Nephron (organoid): Measurements from ENCODE around the gene UBR4.

Experiments used
- H3K27ac Mint-ChIP-seq, 3 experiments: 2 replicates each; pipeline ENCODE4 v1.8.0; 2020; ENCODE audit warnings: mixed read lengths in 3 of 3, mild to moderate bottlenecking in 2 of 3, moderate library complexity in 1 of 3
- H3K27me3 Mint-ChIP-seq: 2 replicates; pipeline ENCODE4 v1.8.0; 2021; ENCODE audit warnings: low read depth, mild to moderate bottlenecking, moderate library complexity, mixed read lengths
- H3K36me3 Mint-ChIP-seq: 2 replicates; pipeline ENCODE4 v1.8.0; 2020; ENCODE audit warnings: low read depth, mixed read lengths
- H3K4me1 Mint-ChIP-seq: 2 replicates; pipeline ENCODE4 v1.8.0; 2020; ENCODE audit warnings: mixed read lengths
- H3K4me3 Mint-ChIP-seq, 3 experiments: 2 replicates each; pipeline ENCODE4 v1.8.0; 2020; ENCODE audit warnings: mild to moderate bottlenecking in 3 of 3, mixed read lengths in 3 of 3, moderate library complexity in 2 of 3
- H3K9me3 Mint-ChIP-seq: 2 replicates; pipeline ENCODE4 v1.8.0; 2020; ENCODE audit warnings: mixed read lengths
- CTCF ChIP-seq, 3 experiments: fragments of 200-600 bp; sonication (generic); IDR thresholded peaks; one replicate each; pipeline ENCODE4 v1.5.0; 2021; ENCODE audit warnings: antibody characterized with exemption in 3 of 3; ENCODE audit not compliant: unreplicated experiment in 3 of 3

UBR4 gene

GRCh38 chr1:19044975-19045831 lies 164.9 kb downstream of the UBR4 start:
- H3K27me3 Mint-ChIP-seq: peaks cover 61% of the 10 kb centered on the region
- H3K36me3 Mint-ChIP-seq: no peaks in the 10 kb centered on the region
- H3K4me3 Mint-ChIP-seq: no peak overlapping the region
- TF ChIP-seq CTCF (IDR thresholded peaks at IDR 0.05; ENCODE audit: unreplicated experiment in 3 of 3): no peak
- H3K9me3 Mint-ChIP-seq: no peaks in the 10 kb centered on the region
- no peak overlapping the region for H3K27ac Mint-ChIP-seq
- peaks cover 12% of the 10 kb centered on the region for H3K4me1 Mint-ChIP-seq

GRCh38 chr1:19044471-19044870 lies 165.6 kb downstream of the UBR4 start:
- TF ChIP-seq CTCF (IDR thresholded peaks at IDR 0.05; ENCODE audit: unreplicated experiment in 3 of 3): no peak
- H3K9me3 Mint-ChIP-seq: no peaks in the 10 kb centered on the region
- no peak overlapping the region for H3K4me3 Mint-ChIP-seq
- no peak overlapping the region for H3K27ac Mint-ChIP-seq
- H3K27me3 Mint-ChIP-seq: peaks cover 62% of the 10 kb centered on the region
- H3K4me1 Mint-ChIP-seq: peaks cover 12% of the 10 kb centered on the region
- no peaks in the 10 kb centered on the region for H3K36me3 Mint-ChIP-seq

GRCh38 chr1:19043579-19044443 lies 166.3 kb downstream of the UBR4 start:
- H3K27me3 Mint-ChIP-seq: peaks cover 63% of the 10 kb centered on the region
- H3K4me1 Mint-ChIP-seq: peaks cover 12% of the 10 kb centered on the region
- H3K9me3 Mint-ChIP-seq: no peaks in the 10 kb centered on the region
- no peaks in the 10 kb centered on the region for H3K36me3 Mint-ChIP-seq
- H3K27ac Mint-ChIP-seq: no peak overlapping the region
- H3K4me3 Mint-ChIP-seq: no peak overlapping the region
- TF ChIP-seq CTCF (IDR thresholded peaks at IDR 0.05; ENCODE audit: unreplicated experiment in 3 of 3): no peak

- H3K27ac Mint-ChIP-seq: no peak overlapping the region
- H3K36me3 Mint-ChIP-seq: no peaks in the 10 kb centered on the region
- no peak for TF ChIP-seq CTCF (IDR thresholded peaks at IDR 0.05; ENCODE audit: unreplicated experiment in 3 of 3)
- H3K9me3 Mint-ChIP-seq: no peaks in the 10 kb centered on the region
- H3K4me1 Mint-ChIP-seq: peaks cover 12% of the 10 kb centered on the region
- peaks cover 64% of the 10 kb centered on the region for H3K27me3 Mint-ChIP-seq
- H3K4me3 Mint-ChIP-seq: no peak overlapping the region
These were observed 167.1 kb downstream of the UBR4 start for GRCh38 chr1:19042675-19043578.

- no peak for TF ChIP-seq CTCF (IDR thresholded peaks at IDR 0.05; ENCODE audit: unreplicated experiment in 3 of 3)
- no peak overlapping the region for H3K27ac Mint-ChIP-seq
- H3K27me3 Mint-ChIP-seq: peaks cover 64% of the 10 kb centered on the region
- no peaks in the 10 kb centered on the region for H3K9me3 Mint-ChIP-seq
- H3K4me1 Mint-ChIP-seq: peaks cover 15% of the 10 kb centered on the region
- no peaks in the 10 kb centered on the region for H3K36me3 Mint-ChIP-seq
- no peak overlapping the region for H3K4me3 Mint-ChIP-seq
These were observed 169.9 kb downstream of the UBR4 start for GRCh38 chr1:19040010-19040680.
